T-cell (primary cell): ENCODE results near the gene ECM2. TPM values are rescaled to one million over a fixed set of nuclear protein-coding genes. Genes with fewer than 3 reads are reported as not detected.
"Not testable (repeated sequence)": the region's sequence is repeated elsewhere in the genome, so short reads cannot be mapped to it uniquely, and the experiment has no call there.

Experiments
- ATAC-seq, 4 experiments: fragments of 200-7000 bp in 3 of 4; fragments of 150-1000 bp in 1 of 4; cut with Tn5 transposase; replicated peaks in 1 of 4; 1 replicate in 3 of 4; 2 replicates in 1 of 4; pipeline ENCODE4 v1.10.0; 2021; ENCODE audit warnings: moderate library complexity in 3 of 4, mild to moderate bottlenecking in 2 of 4, moderate number of reproducible peaks in 1 of 4
- CTCF ChIA-PET, 2 donors: fragments of 300-600 bp; sonication (Branson Sonifier 250); formaldehyde crosslinking; loops; one replicate each; lab custom pipeline; 2022; ENCODE audit warnings: antibody characterized with exemption in 2 of 2; lab: Charles Lee
- POLR2A ChIA-PET, 2 donors: fragments of 300-600 bp; sonication (Branson Sonifier 250); formaldehyde crosslinking; loops; one replicate each; lab custom pipeline; 2022; ENCODE audit warnings: antibody characterized with exemption in 2 of 2; lab: Charles Lee
- DNase-seq, 35 experiments: peaks; one replicate each; pipeline versions ENCODE4 v3.0.0 to v3.0.0-alpha.2; 2013 to 2023
- H3K27ac ChIP-seq: one replicate; pipeline ENCODE4 v1.5.1; 2013; ENCODE audit warnings: low read length
- H3K27me3 ChIP-seq, 2 experiments: replicated peaks in 1 of 2; 1 replicate in 1 of 2; 2 replicates in 1 of 2; pipeline versions ENCODE4 v1.6.1 to v1.7.0; 2013; ENCODE audit warnings: low read length in 1 of 2, mixed read lengths in 1 of 2; ENCODE audit not compliant: control insufficient read depth in 2 of 2, insufficient read depth in 2 of 2; ENCODE audit errors: extremely low read depth in 1 of 2
- H3K36me3 ChIP-seq, 2 donors: 1 replicate in 1 of 2; 2 replicates in 1 of 2; pipeline versions ENCODE4 v1.6.1 to v1.7.0; 2013; ENCODE audit warnings: low read length in 1 of 2; ENCODE audit not compliant: control insufficient read depth in 2 of 2, insufficient read depth in 1 of 2; ENCODE audit errors: extremely low read depth in 1 of 2
- H3K4me1 ChIP-seq, 2 experiments: 1 replicate in 1 of 2; 2 replicates in 1 of 2; pipeline versions ENCODE4 v1.6.1 to v1.7.0; 2013; ENCODE audit warnings: low read length in 2 of 2, mixed read lengths in 1 of 2; ENCODE audit not compliant: insufficient read depth in 2 of 2, control insufficient read depth in 1 of 2; ENCODE audit errors: extremely low read depth in 1 of 2
- H3K4me3 ChIP-seq, 2 donors: 1 replicate in 1 of 2; 2 replicates in 1 of 2; pipeline versions ENCODE4 v1.5.1 to v1.7.0; 2013; ENCODE audit warnings: mild to moderate bottlenecking in 2 of 2, low read length in 1 of 2, moderate library complexity in 1 of 2; ENCODE audit not compliant: control insufficient read depth in 1 of 2; ENCODE audit errors: extremely low read depth in 1 of 2
- H3K9me3 ChIP-seq: 2 replicates; pipeline ENCODE4 v1.7.0; 2013
- H3K27ac Mint-ChIP-seq, 2 donors: one replicate each; pipeline ENCODE4 v1.8.0; 2020 to 2021; ENCODE audit warnings: mild to moderate bottlenecking in 2 of 2, mixed read lengths in 2 of 2
- H3K27me3 Mint-ChIP-seq, 2 donors: one replicate each; pipeline ENCODE4 v1.8.0; 2021 to 2022; ENCODE audit warnings: mixed read lengths in 2 of 2
- H3K36me3 Mint-ChIP-seq: one replicate; pipeline ENCODE4 v1.8.0; 2021; ENCODE audit warnings: mixed read lengths
- H3K4me1 Mint-ChIP-seq, 3 donors: one replicate each; pipeline ENCODE4 v1.8.0; 2020 to 2022; ENCODE audit warnings: mixed read lengths in 3 of 3, mild to moderate bottlenecking in 1 of 3
- H3K4me3 Mint-ChIP-seq, 3 donors: one replicate each; pipeline ENCODE4 v1.8.0; 2020 to 2022; ENCODE audit warnings: mild to moderate bottlenecking in 3 of 3, mixed read lengths in 3 of 3, moderate library complexity in 3 of 3
- H3K9me3 Mint-ChIP-seq, 3 donors: one replicate each; pipeline ENCODE4 v1.8.0; 2020 to 2022; ENCODE audit warnings: mixed read lengths in 3 of 3
- WGBS: methylation state at CpG from one replicate; pipeline ENCODE4 v1.1.5; 2013; ENCODE audit warnings: missing lambda C conversion rate; ENCODE audit not compliant: insufficient coverage; 5-methylcytosine and 5-hydroxymethylcytosine counted together
- total RNA-seq, 35 experiments: library from RNA in 6 of 35; stranded (reverse) in 6 of 35; fragments of 120-200 nt in 1 of 35; gene quantifications; one replicate each; pipeline versions ENCODE4 v1.2.1 to v1.2.4 and lab custom pipeline; 2013 to 2026

ECM2 gene
- not detected for total RNA-seq
- not detected for total RNA-seq (2013)
- 0 to 0.14 (median 0) reads per million in 29 experiments for total RNA-seq (lab: John Stamatoyannopoulos, UW)

- Mint-ChIP-seq H3K9me3 (peaks cover 0 to 4% (median 0%) of the 10 kb centered on the region in 3 donors), H3K27me3 (no peaks in the 10 kb centered on the region), H3K27ac (no peak within 1 kb of the TSS), H3K4me3 (no peak within 1 kb of the TSS), H3K36me3 (no peaks in the 10 kb centered on the region), H3K4me1 (peaks cover 0 to 3% (median 0%) of the 10 kb centered on the region in 3 donors)
- CTCF ChIA-PET: no interaction called here
- Histone ChIP-seq H3K27ac (no peak within 1 kb of the TSS), H3K27me3 (no peaks in the 10 kb centered on the region), H3K9me3 (no peaks in the 10 kb centered on the region), H3K4me1 (no peaks in the 10 kb centered on the region), H3K4me3 (no peak within 1 kb of the TSS), H3K36me3 (no peaks in the 10 kb centered on the region)
- POLR2A ChIA-PET: interaction anchor here in 1 of 2 donors (0.6 kb wide), 2 partner anchors 73 to 168 kb away, joined by 3 read pairs; no protein-coding TSS in a partner anchor
- no peak for ATAC-seq
- no CpG with 5 or more reads among the region's 7 CpGs for WGBS
- no peak for DNase-seq
Observed at GRCh38 chr9:92535940-92536850, at the start of gene ECM2. Gene ECM2, minus strand, starts transcription at chr9:92535990. Its CDS starts 13,124 bp downstream, at chr9:92522866.

- no peak overlapping the region for H3K4me3 Mint-ChIP-seq
Observed at GRCh38 chr9:92576175-92576574, 40.4 kb upstream of the ECM2 start.

GRCh38 chr9:92573612-92574011, 37.8 kb upstream of the ECM2 start:
- H3K27ac Mint-ChIP-seq, H3K27ac ChIP-seq, CTCF ChIA-PET, ATAC-seq, H3K4me3 ChIP-seq, POLR2A ChIA-PET, H3K4me3 Mint-ChIP-seq, H3K4me1 ChIP-seq, H3K36me3 Mint-ChIP-seq, H3K36me3 ChIP-seq, H3K27me3 Mint-ChIP-seq, H3K27me3 ChIP-seq, DNase-seq, H3K4me1 Mint-ChIP-seq, H3K9me3 ChIP-seq: not testable (repeated sequence)
- WGBS: 98% methylated on average over 7 of the region's 14 CpGs
- H3K9me3 Mint-ChIP-seq: peaks cover 0 to 15% (median 5%) of the 10 kb centered on the region in 3 donors

More at GRCh38 chr9:92576175-92576574, 40.4 kb upstream of the ECM2 start:
- POLR2A ChIA-PET: no interaction called here
- no peak overlapping the region for H3K4me3 ChIP-seq
- no peaks in the 10 kb centered on the region for H3K36me3 ChIP-seq
- ATAC-seq: no peak
- Mint-ChIP-seq H3K27ac (no peak overlapping the region), H3K36me3 (no peaks in the 10 kb centered on the region), H3K27me3 (no peaks in the 10 kb centered on the region), H3K4me1 (no peaks in the 10 kb centered on the region), H3K9me3 (peaks cover 0 to 15% (median 5%) of the 10 kb centered on the region in 3 donors)
- H3K9me3 ChIP-seq: no peaks in the 10 kb centered on the region
- CTCF ChIA-PET: no interaction called here
- no peak overlapping the region for H3K27ac ChIP-seq
- DNase-seq: no peak
- WGBS: no CpG with 5 or more reads among the region's 1 CpG
- H3K27me3 ChIP-seq: no peaks in the 10 kb centered on the region
- no peaks in the 10 kb centered on the region for H3K4me1 ChIP-seq

GRCh38 chr9:92571871-92572270, 36.1 kb upstream of the ECM2 start:
- H3K27ac ChIP-seq, H3K27me3 Mint-ChIP-seq, H3K4me1 ChIP-seq, DNase-seq, ATAC-seq, H3K36me3 ChIP-seq, H3K4me3 ChIP-seq, H3K4me1 Mint-ChIP-seq, H3K27ac Mint-ChIP-seq, H3K36me3 Mint-ChIP-seq, CTCF ChIA-PET, H3K4me3 Mint-ChIP-seq, H3K27me3 ChIP-seq, H3K9me3 ChIP-seq, POLR2A ChIA-PET: not testable (repeated sequence)
- WGBS: no CpG with 5 or more reads among the region's 2 CpGs
- H3K9me3 Mint-ChIP-seq: peaks cover 0 to 15% (median 6%) of the 10 kb centered on the region in 3 donors

DNA sequence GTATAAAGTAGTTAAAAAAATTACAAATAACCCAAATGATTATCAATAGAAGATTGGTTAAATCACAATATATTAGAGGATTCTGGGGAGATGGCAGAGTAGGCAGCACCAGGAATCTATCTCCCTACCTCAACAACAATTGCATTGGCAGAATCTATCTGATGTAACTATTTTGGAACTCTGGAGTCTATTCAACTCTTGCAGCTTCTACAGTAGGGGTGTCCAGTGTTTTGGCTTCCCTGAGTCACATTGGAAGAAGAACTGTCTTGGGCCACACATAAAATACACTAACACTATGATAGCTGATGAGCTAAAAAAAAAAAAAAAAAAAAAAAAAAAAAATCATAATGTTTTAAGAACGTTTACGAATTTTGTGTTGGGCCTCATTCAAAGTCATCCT, 29.2 kb upstream of the ECM2 start:
- Histone ChIP-seq H3K27me3 (no peaks in the 10 kb centered on the region), H3K4me1 (no peaks in the 10 kb centered on the region), H3K9me3 (no peaks in the 10 kb centered on the region), H3K36me3 (no peaks in the 10 kb centered on the region), H3K27ac (no peak overlapping the region), H3K4me3 (no peak overlapping the region)
- Mint-ChIP-seq H3K27me3 (no peaks in the 10 kb centered on the region), H3K36me3 (peaks cover 5% of the 10 kb centered on the region), H3K4me3 (no peak overlapping the region), H3K9me3 (peaks cover 6 to 11% (median 8%) of the 10 kb centered on the region in 3 donors), H3K4me1 (no peaks in the 10 kb centered on the region), H3K27ac (no peak overlapping the region)
- DNase-seq (no peak), ATAC-seq (no peak)
- WGBS: no CpG with 5 or more reads among the region's 2 CpGs
- CTCF ChIA-PET: no interaction called here
- POLR2A ChIA-PET: no interaction called here

GRCh38 chr9:92564504-92564903, 28.7 kb upstream of the ECM2 start:
- H3K27me3 ChIP-seq: no peaks in the 10 kb centered on the region
- ATAC-seq (no peak), DNase-seq (no peak)
- ChIA-PET POLR2A (no interaction called here), CTCF (no interaction called here)
- H3K27ac Mint-ChIP-seq: no peak overlapping the region
- no peak overlapping the region for H3K27ac ChIP-seq
- no peaks in the 10 kb centered on the region for H3K27me3 Mint-ChIP-seq
- H3K4me3 Mint-ChIP-seq: no peak overlapping the region
- no peaks in the 10 kb centered on the region for H3K36me3 ChIP-seq
- peaks cover 6 to 11% (median 8%) of the 10 kb centered on the region in 3 donors for H3K9me3 Mint-ChIP-seq
- H3K36me3 Mint-ChIP-seq: peaks cover 5% of the 10 kb centered on the region
- no peaks in the 10 kb centered on the region for H3K9me3 ChIP-seq
- H3K4me1 Mint-ChIP-seq: no peaks in the 10 kb centered on the region
- H3K4me3 ChIP-seq: no peak overlapping the region
- no peaks in the 10 kb centered on the region for H3K4me1 ChIP-seq
